ENCODE results near the gene BOC.

DNA sequence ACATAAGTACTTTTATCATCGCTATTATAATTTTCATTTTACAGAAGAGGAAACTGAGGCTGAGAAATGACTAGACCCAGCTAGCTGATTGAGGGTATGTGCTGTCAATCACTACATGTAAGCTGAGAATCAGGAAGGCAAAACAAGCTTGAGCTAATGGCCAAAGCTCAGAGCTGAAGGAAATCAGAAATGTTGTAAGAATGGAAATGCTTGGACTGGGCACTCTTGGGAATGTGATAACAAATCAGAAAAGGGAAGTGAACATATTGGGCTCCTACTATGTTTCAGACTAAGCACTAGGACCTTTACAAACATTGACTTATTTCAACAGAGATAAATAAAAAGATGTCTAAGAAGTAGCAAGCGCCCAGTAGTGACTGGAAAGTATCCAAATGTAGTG, 33.8 kb upstream of the BOC start:
- TF ChIP-seq, protein P1, sequence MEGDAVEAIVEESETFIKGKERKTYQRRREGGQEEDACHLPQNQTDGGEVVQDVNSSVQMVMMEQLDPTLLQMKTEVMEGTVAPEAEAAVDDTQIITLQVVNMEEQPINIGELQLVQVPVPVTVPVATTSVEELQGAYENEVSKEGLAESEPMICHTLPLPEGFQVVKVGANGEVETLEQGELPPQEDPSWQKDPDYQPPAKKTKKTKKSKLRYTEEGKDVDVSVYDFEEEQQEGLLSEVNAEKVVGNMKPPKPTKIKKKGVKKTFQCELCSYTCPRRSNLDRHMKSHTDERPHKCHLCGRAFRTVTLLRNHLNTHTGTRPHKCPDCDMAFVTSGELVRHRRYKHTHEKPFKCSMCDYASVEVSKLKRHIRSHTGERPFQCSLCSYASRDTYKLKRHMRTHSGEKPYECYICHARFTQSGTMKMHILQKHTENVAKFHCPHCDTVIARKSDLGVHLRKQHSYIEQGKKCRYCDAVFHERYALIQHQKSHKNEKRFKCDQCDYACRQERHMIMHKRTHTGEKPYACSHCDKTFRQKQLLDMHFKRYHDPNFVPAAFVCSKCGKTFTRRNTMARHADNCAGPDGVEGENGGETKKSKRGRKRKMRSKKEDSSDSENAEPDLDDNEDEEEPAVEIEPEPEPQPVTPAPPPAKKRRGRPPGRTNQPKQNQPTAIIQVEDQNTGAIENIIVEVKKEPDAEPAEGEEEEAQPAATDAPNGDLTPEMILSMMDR (conservative IDR thresholded peaks at IDR 0.05 in 1 of 2, IDR thresholded peaks at IDR 0.05 in 1 of 2; ENCODE audit: low read depth in 1 of 2, low read length in 2 of 2), result no peak
- no peak for TF ChIP-seq EZH2 (IDR thresholded peaks at IDR 0.05; ENCODE audit: low read length, missing control alignments)

Data from fibroblast of lung (primary cell).